OCI-M1 (cell line): ENCODE measurements around the gene ZNF180.
"Not testable (repeated sequence)": the region's sequence is repeated elsewhere in the genome, so short reads cannot be mapped to it uniquely, and the experiment has no call there.

Experiments
- DNase-seq: peaks from one replicate; lab custom pipeline; 2025; lab: John Stamatoyannopoulos, UW

The ZNF180 gene

DNA sequence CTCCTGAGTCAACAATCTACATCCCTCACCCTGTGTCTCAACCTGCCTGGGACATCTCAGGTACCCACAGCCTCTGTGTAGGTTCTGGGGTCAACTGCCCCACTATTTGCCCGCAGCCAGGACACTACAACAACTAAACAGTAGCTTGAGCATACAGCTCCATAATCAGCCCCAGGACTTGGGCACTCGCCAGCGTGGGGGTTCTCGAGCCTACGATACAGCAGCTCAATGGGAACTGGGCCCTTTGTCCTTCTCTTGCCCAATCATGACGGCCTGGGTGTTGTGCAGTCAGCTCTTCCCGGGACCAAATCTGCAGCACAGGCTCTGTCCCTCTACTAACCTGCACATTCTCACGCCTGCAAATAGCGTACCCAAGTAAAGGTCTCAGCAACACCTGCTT, 1.3 kb downstream of the ZNF180 start:
- no peak for DNase-seq

DNA sequence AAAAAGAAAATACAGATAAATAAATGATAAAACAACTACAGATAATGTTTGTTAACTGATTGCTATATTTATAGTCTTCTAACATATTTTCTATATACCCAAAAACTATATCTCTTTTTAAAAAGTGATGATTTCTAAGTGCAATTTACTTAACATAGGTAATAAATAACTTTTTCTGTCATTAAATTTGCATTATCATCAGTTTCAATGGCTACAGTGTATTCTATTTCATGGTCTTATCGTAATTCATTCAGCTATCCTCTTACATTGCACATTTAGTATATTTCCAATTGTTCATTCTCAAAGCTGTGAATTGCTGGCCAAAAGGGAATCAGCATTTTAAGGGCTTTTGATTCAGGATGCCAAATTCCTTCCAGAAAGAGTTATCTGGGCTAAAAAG, 3.6 kb downstream of the ZNF180 start:
- DNase-seq = no peak

DNA sequence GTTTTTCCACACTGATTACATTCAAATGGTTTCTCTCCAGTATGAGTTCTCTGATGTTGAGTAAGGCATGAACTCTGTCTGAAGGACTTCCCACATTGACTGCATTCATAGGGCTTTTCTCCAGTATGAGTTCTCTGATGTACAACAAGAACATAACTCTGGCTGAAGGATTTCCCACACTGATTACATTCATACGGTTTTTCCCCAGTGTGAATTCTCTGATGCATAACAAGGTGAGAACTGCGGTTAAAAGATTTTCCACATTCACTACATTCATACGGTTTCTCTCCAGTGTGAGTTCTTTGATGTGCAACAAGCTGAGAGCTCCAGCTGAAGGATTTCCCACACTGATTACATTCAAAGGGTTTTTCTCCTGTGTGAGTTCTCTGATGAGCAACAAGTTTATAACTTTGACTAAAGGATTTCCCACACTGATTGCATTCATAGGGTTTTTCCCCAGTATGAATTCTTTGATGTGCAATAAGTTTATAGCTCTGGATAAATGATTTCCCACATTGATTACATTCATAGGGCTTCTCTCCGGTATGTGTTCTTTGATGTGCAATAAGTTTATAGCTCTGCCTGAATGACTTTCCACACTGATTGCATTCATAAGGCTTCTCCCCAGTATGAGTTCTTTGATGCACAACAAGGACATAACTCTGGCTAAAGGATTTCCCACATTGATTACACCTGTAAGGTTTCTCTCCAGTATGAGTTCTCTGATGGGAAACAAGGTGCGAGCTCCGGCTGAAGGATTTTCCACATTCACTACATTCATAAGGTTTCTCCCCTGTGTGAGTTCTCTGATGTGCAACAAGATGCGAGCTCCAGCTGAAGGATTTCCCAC, 23.5 kb downstream of the ZNF180 start:
- DNase-seq = peak; percentile 62

DNA sequence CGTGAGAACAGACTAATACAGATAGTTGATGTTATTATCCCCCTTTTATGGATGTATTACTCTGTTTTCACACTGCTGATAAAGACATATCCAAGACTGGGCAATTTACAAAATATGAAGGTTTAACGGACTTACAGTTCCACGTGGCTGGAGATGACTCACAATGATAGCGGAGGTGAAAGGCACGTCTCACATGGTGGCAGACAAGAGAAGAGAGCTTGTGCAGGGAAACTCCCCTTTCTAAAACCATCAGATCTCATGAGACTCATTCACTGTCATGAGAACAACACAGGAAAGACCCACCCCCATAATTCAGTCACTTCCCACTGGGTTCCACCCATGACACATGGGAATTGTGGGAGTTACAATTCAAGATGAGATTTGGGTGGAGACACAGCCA, 31.6 kb downstream of the ZNF180 start:
- not testable (repeated sequence) for DNase-seq

DNA sequence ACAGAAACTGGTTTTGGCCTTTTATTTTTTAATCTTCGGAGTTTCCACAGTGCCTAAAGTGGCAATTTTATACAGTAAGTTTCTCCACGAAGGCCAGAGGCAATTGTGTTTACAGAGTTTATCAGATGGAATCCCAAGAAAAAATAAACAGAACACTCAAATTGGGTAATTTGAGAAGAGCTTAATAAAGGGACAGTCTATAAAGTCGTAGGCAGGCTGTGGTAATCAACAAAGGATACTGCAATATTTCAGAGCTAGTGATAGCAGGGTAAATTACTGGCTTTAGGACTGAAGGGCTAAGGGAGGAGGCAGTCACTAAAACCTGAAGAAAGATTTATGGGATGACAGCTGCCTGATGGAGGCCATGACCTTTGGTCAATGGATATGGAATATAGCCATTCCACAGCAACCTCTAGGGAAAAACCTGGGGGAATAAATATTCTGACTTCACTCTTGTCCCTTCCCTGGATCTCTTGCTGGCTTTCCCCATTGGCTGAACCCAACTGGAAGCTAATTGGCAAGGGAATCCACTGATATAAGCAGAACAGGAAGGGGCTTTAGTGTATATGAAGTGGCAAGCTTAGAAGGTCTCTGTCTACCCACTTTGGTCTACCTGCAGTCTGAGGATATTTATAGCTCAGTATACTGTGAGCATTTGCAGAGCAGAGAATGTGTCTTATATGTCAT, 37.6 kb downstream of the ZNF180 start:
- not testable (repeated sequence) for DNase-seq

DNA sequence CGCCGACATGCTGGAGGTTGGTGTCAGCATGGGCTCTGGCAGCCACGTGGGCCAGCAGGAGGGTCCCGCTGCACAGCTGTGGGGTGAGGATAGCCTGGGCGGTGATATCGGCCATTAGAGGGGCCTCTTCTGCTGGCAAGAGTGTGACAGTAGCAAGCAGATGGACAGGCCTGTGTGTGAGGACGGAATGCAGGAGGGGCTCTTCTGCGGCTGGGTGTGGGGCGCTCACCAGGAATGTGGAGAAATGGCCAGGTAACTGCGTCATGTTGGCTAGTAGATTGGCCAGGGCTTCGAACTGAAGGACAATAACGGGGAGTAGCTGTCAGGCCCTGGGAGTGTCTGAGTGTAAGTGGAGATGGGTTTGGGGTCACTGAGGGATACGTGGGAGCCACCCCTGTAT, 44.3 kb downstream of the ZNF180 start:
- not testable (repeated sequence) for DNase-seq

DNA sequence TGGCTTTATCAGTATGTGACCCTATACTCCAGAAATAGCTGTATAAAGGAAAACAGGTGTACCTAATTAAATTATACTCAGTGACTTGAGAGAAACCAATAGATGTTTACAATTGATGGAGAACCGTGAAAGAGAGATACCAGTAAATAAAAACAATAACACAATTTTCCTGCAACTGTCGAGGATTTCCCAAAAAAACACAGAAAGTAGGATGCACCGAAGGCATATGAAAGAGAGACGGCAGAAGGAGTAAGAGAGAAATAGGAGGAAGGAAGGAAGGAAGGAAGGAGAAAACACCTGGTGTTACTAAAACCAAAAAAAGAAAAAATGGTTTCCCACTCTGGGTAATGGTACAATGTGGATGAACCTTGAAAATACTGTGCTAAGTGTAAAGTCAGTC, 45.2 kb downstream of the ZNF180 start:
- no peak for DNase-seq

DNA sequence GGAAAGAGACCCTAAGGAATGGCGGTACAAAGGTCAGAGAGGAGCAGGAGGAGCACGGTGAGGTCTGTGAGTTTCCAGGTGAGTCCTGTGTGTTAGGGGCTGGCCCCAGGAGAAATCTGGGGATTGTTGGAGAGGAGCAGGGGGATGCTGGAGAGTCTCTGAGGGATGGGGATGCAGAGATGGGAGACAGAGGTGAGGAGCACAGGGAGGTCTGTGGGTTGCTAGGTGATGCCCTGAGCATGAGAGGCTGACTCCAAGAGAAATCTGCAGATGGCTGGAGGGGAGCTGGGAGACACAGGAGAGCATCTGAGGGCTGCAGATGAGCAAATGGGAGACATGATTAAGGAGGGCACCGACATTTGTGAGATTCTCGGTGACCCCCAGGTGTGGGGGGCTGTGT, 48.0 kb downstream of the ZNF180 start:
- no peak for DNase-seq

DNA sequence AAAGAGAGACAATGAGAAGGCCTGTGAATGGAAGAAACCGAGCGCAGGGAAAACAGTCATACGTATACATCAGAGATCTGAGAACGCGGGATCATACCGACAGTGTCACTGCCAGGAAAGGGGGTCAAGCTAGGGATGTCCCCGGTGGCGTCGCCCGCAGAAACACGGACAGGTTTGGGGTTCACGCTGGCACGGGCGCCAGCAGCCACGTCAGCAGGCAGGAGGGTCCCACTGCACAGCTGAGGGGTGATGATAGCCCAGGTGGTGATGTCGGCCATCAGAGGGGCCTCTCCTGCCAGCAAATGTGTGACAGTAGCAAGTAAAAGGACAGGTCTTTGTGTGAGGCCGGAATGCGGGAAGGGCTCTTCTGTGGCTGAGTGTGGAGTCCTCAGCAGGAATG, 48.6 kb downstream of the ZNF180 start:
- no peak for DNase-seq

DNA sequence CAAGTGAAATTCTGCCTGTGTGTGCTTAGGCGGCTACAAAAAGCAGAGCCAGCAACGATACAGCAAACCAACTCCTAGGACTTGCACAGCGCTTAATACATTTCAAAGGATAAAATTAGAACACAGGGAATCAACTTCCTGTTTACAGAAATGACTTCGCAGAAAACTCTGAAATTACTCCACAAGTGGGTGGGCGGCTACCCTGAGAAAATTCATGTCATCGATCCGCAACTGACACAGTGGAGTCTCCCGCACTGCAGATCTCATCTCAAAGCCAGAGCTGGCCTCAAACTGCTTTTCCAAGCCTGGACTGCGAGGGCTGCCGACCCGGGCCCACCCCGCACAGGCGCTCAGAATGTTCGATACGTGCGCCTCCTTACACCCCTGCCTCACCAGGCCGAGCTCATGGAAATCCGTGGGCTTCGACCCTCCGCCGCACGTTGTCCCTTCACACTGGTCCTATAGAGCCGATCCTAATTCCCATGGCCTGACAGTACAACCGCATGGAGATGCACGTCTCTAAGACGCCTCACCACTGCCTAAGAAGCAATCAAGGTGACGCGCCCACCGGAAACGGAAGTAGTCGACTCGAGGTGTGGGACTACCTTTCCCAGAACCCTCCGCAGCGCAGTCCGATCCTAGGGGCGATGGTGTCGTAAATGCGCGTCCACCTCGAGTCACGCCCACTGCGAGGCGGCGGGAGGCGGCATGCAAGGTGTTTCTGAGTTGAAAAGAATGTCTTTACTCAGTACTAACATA, 52.2 kb downstream of the ZNF180 start, which contains the start of gene ZNF229:
TSS of gene ZNF229 (minus strand) at position 557 of the 759 bp plus-strand sequence. CDS start 5,625 bp downstream, outside the sequence.
- peak; percentile 99 for DNase-seq

DNA sequence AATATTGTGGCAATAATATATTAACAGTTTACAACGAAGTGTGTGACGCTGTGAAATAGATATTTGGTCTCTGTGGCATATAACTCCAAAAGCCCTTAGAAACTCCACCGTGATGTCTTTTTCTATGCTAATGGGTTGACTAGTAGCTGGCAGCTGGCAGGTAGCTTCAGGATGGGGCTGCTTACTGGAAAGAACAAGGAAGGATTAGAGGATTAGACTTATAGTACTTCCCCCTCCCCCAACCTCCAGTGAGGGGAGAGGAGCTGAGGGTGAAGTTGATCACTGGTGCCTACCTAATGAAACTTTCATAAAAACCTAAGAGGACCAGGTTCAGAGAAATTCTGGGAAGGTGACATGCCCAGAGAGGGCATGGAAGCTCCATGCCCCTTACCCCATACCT, 61.9 kb downstream of the ZNF180 start:
- DNase-seq = no peak

DNA sequence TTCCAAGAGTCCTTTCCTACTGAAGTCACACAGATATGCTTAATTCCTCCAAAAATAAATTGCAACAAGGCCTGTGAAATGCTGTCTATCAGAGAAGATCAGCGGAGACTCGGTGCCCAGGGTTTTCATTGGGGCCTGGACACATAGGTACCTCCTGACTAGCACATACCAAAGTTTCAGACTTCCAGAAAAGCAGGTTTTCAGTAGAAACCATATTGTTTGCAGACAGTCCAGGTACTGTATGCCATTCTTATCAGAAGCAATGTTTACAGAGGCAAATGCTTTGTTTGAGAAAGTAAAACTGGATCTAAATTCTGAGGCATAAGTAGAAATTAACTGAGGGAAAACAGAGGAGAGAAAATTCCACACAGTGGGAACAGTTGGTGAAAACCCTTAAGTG, 64.9 kb downstream of the ZNF180 start:
- no peak for DNase-seq

DNA sequence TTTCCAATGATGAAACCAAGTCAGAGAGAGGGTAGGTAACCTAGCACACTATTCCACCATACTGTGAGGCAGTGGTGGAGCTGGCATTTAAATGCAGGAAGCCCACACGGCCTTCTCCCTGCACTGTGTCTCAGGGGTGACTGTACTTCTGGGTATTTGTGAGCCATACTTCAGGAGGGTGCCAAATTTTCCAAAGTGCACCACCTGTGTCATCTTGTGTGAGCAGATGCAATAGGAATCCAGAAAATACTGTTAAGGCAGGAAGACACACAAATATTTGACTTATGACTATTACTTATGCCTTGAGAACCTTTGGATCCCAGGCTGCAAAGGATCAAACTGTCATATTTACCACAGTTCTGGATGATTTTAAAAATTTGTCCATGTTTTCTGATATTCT, 69.4 kb downstream of the ZNF180 start:
- DNase-seq = no peak
